Measurements from ENCODE around the gene SLC8A2.

DNA sequence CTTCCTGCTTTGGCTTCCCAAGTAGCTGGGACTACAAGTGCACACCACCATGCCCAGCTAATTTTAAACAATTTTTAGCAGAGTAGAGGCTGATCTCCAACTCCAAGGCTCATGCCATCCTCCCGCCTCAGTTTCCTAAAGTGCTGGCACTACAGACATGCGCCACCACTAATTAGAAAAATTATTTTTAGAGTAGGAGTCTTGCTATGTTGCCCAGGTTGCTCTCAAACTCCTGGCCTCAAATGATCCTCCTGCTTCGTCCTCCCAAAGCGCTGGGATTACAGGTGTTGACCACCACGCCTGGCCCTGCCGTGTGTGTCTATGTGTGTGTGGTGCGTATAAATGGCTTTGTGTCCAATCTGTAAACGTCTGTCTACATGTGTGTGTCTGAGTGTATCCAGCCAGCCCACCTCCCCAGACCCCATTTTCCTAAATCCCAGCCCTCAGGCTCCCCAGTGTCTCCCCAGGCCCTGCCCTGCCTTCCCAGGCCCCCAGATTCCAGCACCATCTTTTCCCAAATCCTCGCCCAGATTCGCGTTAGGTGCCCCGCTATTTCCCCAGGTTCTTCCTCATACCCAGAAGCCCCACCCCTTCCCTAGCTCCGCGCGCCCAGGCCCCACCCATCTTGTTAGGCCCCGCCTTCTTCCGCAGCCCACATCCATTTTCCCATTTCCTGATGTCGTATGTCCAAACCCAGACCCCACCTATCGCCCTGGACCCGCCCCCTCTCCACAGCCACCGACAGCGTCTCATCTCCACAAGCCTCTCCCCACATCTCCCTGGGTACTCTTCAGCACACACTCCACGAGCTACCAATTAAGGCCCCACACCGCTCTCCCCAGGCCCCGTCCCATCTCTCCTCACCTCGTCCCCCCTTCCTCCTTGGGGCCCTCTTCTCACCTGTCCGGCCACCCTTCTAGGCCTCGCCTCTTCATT, 24.9 kb downstream of the SLC8A2 start:
- TF ChIP-seq, protein P1, sequence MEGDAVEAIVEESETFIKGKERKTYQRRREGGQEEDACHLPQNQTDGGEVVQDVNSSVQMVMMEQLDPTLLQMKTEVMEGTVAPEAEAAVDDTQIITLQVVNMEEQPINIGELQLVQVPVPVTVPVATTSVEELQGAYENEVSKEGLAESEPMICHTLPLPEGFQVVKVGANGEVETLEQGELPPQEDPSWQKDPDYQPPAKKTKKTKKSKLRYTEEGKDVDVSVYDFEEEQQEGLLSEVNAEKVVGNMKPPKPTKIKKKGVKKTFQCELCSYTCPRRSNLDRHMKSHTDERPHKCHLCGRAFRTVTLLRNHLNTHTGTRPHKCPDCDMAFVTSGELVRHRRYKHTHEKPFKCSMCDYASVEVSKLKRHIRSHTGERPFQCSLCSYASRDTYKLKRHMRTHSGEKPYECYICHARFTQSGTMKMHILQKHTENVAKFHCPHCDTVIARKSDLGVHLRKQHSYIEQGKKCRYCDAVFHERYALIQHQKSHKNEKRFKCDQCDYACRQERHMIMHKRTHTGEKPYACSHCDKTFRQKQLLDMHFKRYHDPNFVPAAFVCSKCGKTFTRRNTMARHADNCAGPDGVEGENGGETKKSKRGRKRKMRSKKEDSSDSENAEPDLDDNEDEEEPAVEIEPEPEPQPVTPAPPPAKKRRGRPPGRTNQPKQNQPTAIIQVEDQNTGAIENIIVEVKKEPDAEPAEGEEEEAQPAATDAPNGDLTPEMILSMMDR (IDR thresholded peaks at IDR 0.05) = no peak
- no peak for TF ChIP-seq POLR2AphosphoS5 (IDR thresholded peaks at IDR 0.05; ENCODE audit: low read depth, low read length)
- TF ChIP-seq, protein P2, sequence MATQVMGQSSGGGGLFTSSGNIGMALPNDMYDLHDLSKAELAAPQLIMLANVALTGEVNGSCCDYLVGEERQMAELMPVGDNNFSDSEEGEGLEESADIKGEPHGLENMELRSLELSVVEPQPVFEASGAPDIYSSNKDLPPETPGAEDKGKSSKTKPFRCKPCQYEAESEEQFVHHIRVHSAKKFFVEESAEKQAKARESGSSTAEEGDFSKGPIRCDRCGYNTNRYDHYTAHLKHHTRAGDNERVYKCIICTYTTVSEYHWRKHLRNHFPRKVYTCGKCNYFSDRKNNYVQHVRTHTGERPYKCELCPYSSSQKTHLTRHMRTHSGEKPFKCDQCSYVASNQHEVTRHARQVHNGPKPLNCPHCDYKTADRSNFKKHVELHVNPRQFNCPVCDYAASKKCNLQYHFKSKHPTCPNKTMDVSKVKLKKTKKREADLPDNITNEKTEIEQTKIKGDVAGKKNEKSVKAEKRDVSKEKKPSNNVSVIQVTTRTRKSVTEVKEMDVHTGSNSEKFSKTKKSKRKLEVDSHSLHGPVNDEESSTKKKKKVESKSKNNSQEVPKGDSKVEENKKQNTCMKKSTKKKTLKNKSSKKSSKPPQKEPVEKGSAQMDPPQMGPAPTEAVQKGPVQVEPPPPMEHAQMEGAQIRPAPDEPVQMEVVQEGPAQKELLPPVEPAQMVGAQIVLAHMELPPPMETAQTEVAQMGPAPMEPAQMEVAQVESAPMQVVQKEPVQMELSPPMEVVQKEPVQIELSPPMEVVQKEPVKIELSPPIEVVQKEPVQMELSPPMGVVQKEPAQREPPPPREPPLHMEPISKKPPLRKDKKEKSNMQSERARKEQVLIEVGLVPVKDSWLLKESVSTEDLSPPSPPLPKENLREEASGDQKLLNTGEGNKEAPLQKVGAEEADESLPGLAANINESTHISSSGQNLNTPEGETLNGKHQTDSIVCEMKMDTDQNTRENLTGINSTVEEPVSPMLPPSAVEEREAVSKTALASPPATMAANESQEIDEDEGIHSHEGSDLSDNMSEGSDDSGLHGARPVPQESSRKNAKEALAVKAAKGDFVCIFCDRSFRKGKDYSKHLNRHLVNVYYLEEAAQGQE (IDR thresholded peaks at IDR 0.05; ENCODE audit: insufficient read depth in 1 of 2, low read depth in 2 of 2, low read length in 1 of 2) = no peak

Measured in Panc1 (cell line).